HG03571 (cell line): ENCODE measurements around the gene C9.
"Not testable (repeated sequence)": the region's sequence is repeated elsewhere in the genome, so short reads cannot be mapped to it uniquely, and the experiment has no call there.

Source experiments
- ATAC-seq: cut with Tn5 transposase; IDR thresholded peaks from one replicate; pipeline ENCODE4 v1.9.1; 2021; ENCODE audit not compliant: unreplicated experiment

Gene C9

DNA sequence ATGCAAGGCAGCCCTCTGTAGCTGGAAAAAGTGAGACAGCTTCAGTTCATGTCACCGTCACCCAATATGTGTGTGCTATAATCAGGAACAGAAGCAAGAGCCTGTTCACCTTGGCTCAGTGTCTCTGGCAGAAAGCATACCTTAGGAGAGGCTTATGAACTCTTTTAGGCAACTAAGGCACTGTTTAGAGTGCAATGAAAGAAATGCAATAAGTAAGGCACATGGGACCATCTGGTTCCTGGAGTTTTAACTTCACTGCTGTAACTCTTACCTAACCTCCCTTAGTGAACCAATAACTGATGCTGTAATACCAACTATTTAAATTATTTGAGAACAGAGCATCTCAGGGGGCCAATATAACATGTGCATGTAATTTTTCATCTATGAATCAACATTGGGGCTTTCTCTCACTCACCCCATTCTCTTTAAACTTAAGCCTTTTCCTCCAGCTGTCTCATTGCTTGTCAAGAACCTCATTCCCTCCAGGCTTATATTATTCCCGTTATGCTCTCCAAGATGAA is 32.4 kb downstream of the C9 start:
- ATAC-seq, result no peak

GRCh38 chr5:39328731-39329130 is 35.6 kb downstream of the C9 start:
- ATAC-seq, result no peak

DNA sequence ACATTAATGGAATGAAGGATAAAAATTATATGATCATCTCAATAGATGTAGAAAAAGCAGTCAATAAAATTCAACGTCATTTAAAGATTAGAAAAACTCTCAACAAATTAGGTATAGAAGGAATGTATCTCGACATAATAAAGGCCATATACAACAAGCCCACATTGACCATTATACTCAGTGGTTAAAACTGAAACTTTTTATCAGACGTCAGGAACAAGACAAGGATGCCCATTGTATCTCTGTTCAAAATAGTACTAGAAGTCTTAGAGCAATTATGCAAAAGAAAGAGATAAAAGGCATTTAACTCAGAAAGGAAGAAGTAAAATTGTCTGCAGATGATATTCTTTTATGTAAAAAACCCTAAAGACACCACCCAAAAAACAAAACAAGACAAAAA is 40.8 kb downstream of the C9 start:
- ATAC-seq, result no peak

DNA sequence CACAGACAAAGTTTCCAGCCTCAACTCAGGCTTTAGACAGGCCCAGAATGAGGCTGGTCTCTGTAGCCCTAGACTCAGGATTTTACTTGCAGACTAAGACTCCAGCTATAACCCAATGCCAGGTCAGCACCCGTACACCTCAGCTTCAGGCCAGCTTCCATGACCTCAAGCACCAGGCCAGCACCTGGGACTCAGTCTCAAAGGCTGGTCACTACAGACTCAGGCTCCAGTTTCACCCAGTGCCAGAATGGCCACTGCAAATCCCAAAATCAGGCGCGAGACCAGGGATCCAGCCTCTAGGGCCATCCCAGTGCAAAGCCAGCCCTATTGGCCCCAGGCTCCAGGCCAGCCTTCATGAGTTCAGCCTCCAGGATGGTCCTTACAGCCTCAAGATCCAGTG is 44.9 kb downstream of the C9 start:
- ATAC-seq, result no peak

GRCh38 chr5:39316464-39316863 is 47.8 kb downstream of the C9 start:
- ATAC-seq, result not testable (repeated sequence)

GRCh38 chr5:39315995-39316394 is 48.3 kb downstream of the C9 start:
- no peak for ATAC-seq

DNA sequence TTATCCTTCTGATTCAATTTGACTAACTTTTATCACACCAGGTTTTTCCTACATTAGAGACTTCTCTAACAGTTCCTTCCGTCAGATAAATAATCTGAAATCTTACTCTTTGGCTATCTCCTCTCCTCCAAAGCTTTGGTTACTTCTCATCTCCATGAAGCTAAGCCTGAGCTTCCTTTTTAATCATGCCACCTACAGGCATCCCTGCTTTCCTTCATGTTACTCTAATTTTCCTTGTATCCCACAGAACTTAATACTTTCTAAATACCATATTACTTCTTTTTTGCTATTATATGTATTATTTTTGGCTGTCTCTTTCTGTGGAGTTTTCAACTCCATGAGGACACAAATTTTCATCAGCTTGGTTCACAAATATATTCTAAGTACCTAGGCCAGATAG is 49.7 kb downstream of the C9 start:
- no peak for ATAC-seq

- ATAC-seq, result no peak
Measured at GRCh38 chr5:39309534-39309933, 54.8 kb downstream of the C9 start.

DNA sequence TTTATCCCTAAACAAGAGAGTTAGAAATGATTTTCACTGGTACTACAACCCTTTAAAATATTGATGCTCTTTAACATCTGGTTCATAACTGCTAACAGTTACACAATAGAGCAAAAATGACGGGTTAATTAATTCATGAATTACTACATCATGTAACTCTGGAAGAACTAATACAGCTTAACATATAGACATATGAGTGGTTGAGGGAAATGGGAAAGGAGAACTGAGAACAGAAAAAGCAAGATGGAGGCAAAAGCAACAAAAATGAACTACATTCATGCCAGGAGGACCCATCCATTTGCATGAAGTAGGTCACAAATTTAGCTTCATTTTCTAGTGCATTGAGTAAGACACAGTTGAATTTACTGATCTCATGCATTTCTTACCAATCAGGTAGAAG is 61.8 kb downstream of the C9 start:
- no peak for ATAC-seq

GRCh38 chr5:39301406-39301805 is 62.9 kb downstream of the C9 start:
- ATAC-seq, result no peak

GRCh38 chr5:39299962-39300361 is 64.3 kb downstream of the C9 start:
- no peak for ATAC-seq

- ATAC-seq, result no peak
Measured at GRCh38 chr5:39294736-39295135, 69.6 kb downstream of the C9 start.

GRCh38 chr5:39284552-39284951 is 79.7 kb downstream of the C9 start:
- ATAC-seq, result no peak

DNA sequence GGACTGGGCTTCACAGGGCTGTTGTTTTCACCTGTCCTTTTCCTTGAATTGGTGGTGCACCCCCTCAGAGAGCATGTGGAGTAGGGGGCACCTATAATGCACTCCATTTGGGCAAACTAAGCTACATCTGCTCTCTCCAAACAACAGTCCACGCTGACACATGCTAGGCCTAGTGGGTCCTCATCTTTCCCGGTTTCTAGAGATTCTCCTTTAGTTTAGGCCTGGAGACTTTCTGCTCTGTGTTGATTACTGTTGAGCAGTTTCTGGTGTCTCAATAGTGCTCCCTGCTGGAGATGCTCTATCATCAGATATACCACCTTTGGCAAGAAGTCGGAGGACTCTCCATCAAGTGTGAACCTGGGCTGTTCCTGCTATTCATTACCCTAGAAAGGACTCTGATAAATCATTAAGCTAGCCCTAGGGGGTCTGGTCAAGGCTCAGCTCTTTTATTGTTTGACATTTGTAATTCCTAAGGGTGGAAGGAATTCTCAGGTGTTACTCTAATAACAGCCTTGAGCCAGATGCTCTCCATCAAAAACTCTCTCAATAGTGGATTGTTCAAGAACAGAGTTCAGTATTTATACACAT is 81.0 kb downstream of the C9 start:
- peak; percentile 72 for ATAC-seq

DNA sequence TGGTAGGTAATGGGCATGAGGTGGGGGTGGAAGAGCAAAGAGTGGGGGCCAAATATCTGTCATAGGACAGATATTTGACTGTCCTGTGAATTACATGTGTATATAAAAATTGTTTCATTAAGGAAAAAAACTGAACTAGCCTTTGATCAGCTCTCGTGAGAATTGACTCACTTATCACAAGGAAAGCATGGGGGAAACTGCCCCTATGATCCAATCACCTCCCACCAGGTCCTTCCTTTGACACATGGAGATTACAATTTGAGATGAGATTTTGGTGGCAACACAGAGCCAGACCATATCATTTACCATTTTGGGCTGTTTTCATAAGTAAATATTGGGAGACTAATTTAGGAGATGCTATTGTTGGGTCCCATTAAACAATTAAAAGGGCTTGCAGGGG is 81.7 kb downstream of the C9 start:
- ATAC-seq, result no peak

- ATAC-seq, result not testable (repeated sequence)
Measured at GRCh38 chr5:39275865-39276264, 88.4 kb downstream of the C9 start.

DNA sequence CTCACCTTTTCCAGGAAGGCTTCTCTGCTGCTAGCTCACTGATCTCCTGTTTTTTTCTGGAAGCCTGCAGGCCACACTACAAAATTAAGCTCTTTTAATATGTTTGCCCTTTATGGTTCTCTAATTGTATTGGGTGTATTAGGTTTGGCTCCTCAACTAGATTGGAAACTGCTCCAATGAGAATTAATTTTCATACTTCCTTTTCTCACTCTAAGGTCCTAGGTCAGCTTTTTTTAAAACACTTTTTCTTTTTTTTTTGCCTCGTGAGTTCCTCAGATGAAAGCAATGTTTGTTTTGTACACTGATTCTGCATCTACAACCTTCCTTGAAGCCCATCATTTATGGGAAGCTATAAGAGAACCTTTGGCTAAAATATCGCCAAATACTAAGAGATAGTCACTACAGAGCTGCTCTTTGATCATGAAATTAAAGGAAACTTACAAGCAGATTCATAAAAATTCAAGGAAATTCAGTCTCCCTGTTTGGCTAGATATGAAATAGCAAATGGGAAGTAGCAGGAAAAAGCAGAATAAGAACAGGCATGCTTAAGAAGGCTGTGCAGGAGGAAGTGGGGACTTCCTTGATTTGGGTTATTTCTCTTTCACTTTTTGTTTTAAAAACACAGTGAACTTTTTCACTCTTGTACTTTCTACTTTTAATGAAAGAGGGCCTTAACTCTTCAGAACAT is 89.8 kb downstream of the C9 start:
- peak; percentile 87 for ATAC-seq

DNA sequence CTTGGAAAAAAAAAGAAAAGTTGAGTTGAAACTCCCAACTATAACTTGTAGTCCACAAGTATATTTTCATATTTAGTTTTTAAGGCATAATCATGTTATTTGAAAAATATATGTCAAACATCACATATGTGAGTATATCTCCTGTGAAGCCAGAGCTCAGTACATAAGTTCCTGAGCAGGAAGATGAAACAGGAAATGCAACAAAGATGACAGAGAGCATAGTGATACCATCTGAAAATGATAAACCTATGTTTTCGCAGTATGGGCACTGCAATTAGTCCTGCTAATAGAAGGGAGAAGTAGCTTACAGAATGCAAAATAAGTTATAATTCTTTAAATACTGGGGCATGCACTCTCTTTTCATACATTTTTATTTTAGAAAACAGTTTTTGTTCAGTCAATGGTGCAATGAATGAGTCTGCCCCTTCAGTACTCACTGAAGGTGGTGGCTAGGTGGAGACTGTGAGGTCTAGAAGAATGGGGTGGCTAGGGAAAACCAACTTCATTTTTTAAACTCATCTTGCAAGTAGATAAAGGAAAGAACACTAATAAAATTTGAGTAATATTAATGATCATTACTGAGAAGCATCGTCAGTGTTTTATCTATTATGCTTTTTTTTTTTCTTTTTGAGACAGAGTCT is 90.9 kb downstream of the C9 start:
- ATAC-seq, result no peak

GRCh38 chr5:39272869-39273231 is 91.4 kb downstream of the C9 start:
- not testable (repeated sequence) for ATAC-seq

GRCh38 chr5:39270225-39270848 is 94.0 kb downstream of the C9 start:
- peak; percentile 59 for ATAC-seq

DNA sequence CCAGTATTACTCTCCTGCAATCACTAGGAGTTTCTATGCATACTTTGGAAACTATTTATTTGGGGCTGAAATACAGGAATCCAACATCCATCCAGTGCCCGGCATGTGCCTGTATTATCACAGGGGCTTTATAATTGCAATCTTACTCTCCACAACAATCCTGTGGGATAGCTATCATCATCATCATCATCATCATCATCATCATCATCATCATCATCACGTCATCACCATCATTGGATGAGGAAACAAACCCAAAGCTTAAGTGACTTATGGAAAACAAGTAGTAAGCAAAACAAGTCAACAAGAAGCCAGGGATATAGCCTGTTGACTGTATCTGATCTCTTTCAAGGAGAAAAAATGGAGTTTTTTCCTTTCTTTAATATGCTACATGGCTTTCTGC is 97.1 kb downstream of the C9 start:
- no peak for ATAC-seq

GRCh38 chr5:39266442-39266841 is 97.9 kb downstream of the C9 start:
- ATAC-seq, result no peak
